ENCODE measurements around the gene BTBD10. TPM values are rescaled to one million over a fixed set of nuclear protein-coding genes. Genes with fewer than 3 reads are reported as not detected.
A peak's percentile ranks its signal among the peaks of the same experiment; 100 is the strongest.

Gene BTBD10
- total RNA-seq, 1 experiment from 2014 or later = 29.6 TPM

DNA sequence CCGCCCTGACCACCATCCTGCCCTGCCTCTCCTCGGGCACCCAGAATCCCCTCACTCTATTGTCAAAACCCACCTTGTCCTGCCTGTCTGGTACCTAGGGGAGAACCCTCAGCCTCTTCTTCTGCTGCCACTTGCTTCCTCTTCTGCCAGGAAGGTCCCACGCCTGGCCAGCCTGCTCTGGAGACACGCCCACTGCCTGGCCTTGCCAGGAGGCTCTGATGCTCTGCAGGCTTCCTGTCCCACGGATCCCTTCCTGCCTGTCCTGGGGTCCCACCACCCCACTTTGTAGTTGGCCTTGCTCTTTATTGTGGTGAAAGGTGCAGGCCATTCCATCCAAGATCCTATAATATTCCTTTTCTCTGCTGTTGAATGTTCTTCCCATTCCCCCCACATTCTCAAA, 122.0 kb downstream of the BTBD10 start:
- Histone ChIP-seq H3K4me3 (ENCODE audit: low read depth in 2 of 2, low read length in 2 of 2) (no peak overlapping the region), H3K27ac (ENCODE audit: low read length) (no peak overlapping the region), H3K9me3 (ENCODE audit: control insufficient read depth, insufficient read depth, low read depth, low read length) (no peaks in the 10 kb centered on the region), H3K4me1 (ENCODE audit: control insufficient read depth, insufficient read depth, low read length) (peaks cover 22% of the 10 kb centered on the region; the same call in 1 of the 2 replicates), H3K27me3 (ENCODE audit: control insufficient read depth, insufficient read depth, low read length) (no peaks in the 10 kb centered on the region), H3K36me3 (ENCODE audit: control insufficient read depth, insufficient read depth, low read length) (no peaks in the 10 kb centered on the region)
- BruUV-seq (replicated peaks) = no TSS peak
- in situ Hi-C loops (cut with HindIII; ENCODE audit: low pct_unique_long_range_greater_than_20kb, low sequenced_read_pairs) = no loop called here
- POLR2A ChIA-PET = no interaction called here
- no peak for ATAC-seq
- TF ChIP-seq TCF7L2 (IDR thresholded peaks at IDR 0.05; ENCODE audit: low read depth, low read length) = no peak
- TF ChIP-seq, protein P1, sequence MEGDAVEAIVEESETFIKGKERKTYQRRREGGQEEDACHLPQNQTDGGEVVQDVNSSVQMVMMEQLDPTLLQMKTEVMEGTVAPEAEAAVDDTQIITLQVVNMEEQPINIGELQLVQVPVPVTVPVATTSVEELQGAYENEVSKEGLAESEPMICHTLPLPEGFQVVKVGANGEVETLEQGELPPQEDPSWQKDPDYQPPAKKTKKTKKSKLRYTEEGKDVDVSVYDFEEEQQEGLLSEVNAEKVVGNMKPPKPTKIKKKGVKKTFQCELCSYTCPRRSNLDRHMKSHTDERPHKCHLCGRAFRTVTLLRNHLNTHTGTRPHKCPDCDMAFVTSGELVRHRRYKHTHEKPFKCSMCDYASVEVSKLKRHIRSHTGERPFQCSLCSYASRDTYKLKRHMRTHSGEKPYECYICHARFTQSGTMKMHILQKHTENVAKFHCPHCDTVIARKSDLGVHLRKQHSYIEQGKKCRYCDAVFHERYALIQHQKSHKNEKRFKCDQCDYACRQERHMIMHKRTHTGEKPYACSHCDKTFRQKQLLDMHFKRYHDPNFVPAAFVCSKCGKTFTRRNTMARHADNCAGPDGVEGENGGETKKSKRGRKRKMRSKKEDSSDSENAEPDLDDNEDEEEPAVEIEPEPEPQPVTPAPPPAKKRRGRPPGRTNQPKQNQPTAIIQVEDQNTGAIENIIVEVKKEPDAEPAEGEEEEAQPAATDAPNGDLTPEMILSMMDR (IDR thresholded peaks at IDR 0.05) = no peak
- TF ChIP-seq REST (IDR thresholded peaks at IDR 0.05; ENCODE audit: insufficient read depth in 1 of 2, low read depth in 2 of 2, low read length in 1 of 2) = no peak
- no peak for TF ChIP-seq SIN3A (IDR thresholded peaks at IDR 0.05; ENCODE audit: borderline replicate concordance, insufficient read depth, low read depth, low read length)
- TF ChIP-seq POLR2AphosphoS5 (IDR thresholded peaks at IDR 0.05; ENCODE audit: low read depth, low read length) = no peak
- intact Hi-C loops (cut with micrococcal nuclease; ENCODE audit: unreplicated experiment) = no loop called here
- no peak for DNase-seq (ENCODE audit: low read depth, low spot score)
- CTCF ChIA-PET = no interaction called here

DNA sequence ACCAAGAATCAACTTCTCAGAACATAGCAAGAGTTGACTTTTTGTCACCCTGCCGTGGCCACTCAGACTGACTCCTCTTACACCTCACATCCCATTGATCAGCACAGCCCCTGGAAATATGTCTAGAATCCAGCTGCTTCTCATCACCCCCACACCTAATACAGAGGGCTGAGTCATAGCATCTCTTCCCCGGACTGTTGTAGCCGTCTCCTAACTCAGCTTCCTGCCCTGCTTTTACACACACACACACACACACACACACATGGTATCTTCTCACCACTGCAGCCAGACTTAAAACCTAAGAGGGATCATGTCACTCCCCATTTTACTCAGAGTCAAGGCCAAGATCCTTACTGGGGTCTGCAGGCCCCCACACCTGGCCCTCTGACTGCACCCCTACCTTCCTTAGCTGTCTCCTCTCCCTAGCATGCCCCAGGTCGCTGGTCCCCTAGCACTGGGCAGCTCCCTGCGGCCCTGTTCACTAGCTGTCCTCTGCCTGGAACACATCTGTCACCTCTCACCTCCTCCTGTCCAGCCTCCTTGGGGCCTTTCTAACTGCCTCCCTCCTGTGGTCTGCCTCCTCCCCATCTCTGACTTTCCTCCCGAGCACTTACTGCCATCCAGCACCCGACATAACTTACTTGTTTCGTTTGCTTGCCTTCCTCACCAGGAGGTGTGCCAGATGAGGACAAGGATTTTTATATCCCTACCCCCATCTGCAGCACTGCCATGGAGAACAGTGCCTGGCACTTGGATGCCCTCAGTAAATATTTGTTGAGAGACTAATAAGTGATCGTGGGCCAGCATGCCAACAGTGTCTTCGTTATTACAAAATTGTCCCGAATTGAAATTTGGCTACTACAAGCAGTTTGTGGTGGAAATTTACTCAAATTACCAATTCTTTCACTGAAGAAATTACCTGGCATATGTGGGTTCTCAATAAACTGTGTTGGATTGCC, 123.5 kb downstream of the BTBD10 start:
- no peaks in the 10 kb centered on the region for H3K36me3 ChIP-seq (ENCODE audit: control insufficient read depth, insufficient read depth, low read length)
- H3K9me3 ChIP-seq (ENCODE audit: control insufficient read depth, insufficient read depth, low read depth, low read length) = no peaks in the 10 kb centered on the region
- H3K4me1 ChIP-seq (ENCODE audit: control insufficient read depth, insufficient read depth, low read length) = peaks cover 22% of the 10 kb centered on the region; the same call in 1 of the 2 replicates
- peak overlapping the region; percentile 61; the same call in 1 of the 2 replicates for H3K27ac ChIP-seq (ENCODE audit: low read length)
- in situ Hi-C loops (cut with HindIII; ENCODE audit: low pct_unique_long_range_greater_than_20kb, low sequenced_read_pairs) (no loop called here), intact Hi-C loops (cut with micrococcal nuclease; ENCODE audit: unreplicated experiment) (no loop called here)
- CTCF ChIA-PET = no interaction called here
- H3K27me3 ChIP-seq (ENCODE audit: control insufficient read depth, insufficient read depth, low read length) = no peaks in the 10 kb centered on the region
- no TSS peak for BruUV-seq (replicated peaks)
- ATAC-seq = peak; percentile 59
- no peak overlapping the region for H3K4me3 ChIP-seq (ENCODE audit: low read depth in 2 of 2, low read length in 2 of 2)
- TF ChIP-seq TCF7L2 (IDR thresholded peaks at IDR 0.05; ENCODE audit: low read depth, low read length) (no peak), POLR2AphosphoS5 (IDR thresholded peaks at IDR 0.05; ENCODE audit: low read depth, low read length) (no peak), REST (IDR thresholded peaks at IDR 0.05; ENCODE audit: insufficient read depth in 1 of 2, low read depth in 2 of 2, low read length in 1 of 2) (no peak), SIN3A (IDR thresholded peaks at IDR 0.05; ENCODE audit: borderline replicate concordance, insufficient read depth, low read depth, low read length) (no peak)
- TF ChIP-seq, protein P1 (IDR thresholded peaks at IDR 0.05) = no peak
- POLR2A ChIA-PET = no interaction called here
- DNase-seq (ENCODE audit: low read depth, low spot score) = peak; percentile 57

Data from Panc1 (cell line).